Neural cell (in vitro differentiated cells): ENCODE data around the gene RNF213.

Experiments
- EP300 ChIP-seq: fragments of 450-650 bp; conservative IDR thresholded peaks from 2 replicates; pipeline ENCODE4 v1.6.1; 2014; ENCODE audit warnings: antibody characterized with exemption, mild to moderate bottlenecking, moderate library complexity; ENCODE audit not compliant: poor library complexity, severe bottlenecking
- EZH2 ChIP-seq: fragments of 200-600, 300-800 bp; shearing (Covaris generic), sonication (generic); IDR thresholded peaks from 2 replicates; pipeline ENCODE4 v1.6.1; 2014; ENCODE audit warnings: antibody characterized with exemption, low read length, borderline replicate concordance, mild to moderate bottlenecking; ENCODE audit not compliant: insufficient read depth, poor library complexity, severe bottlenecking
- MXI1 ChIP-seq: fragments of 450-650 bp; conservative IDR thresholded peaks from 2 replicates; pipeline ENCODE4 v1.6.1; 2014; ENCODE audit warnings: antibody characterized with exemption, mild to moderate bottlenecking; ENCODE audit not compliant: poor library complexity, severe bottlenecking
- POLR2AphosphoS5 ChIP-seq: IDR thresholded peaks from 2 replicates; pipeline ENCODE4 v1.6.1; 2012
- RAD21 ChIP-seq: fragments of 450-650 bp; conservative IDR thresholded peaks from 2 replicates; pipeline ENCODE4 v1.6.1; 2014; ENCODE audit warnings: antibody characterized with exemption, mild to moderate bottlenecking, moderate library complexity
- REST ChIP-seq: IDR thresholded peaks from 2 replicates; pipeline ENCODE4 v1.6.1; 2012; ENCODE audit warnings: borderline replicate concordance
- TAF1 ChIP-seq: IDR thresholded peaks from 2 replicates; pipeline ENCODE4 v1.6.1; 2012; ENCODE audit warnings: low read depth
- TF ChIP-seq, protein P1 (sequence below): fragments of 450-650 bp; IDR thresholded peaks from 2 replicates; pipeline ENCODE4 v1.5.1; 2014; ENCODE audit warnings: antibody characterized with exemption, mild to moderate bottlenecking, moderate library complexity; ENCODE audit not compliant: poor library complexity, severe bottlenecking

GRCh38 chr17:80320496-80320895, 59.8 kb downstream of the RNF213 start:
- TF ChIP-seq, protein P1, sequence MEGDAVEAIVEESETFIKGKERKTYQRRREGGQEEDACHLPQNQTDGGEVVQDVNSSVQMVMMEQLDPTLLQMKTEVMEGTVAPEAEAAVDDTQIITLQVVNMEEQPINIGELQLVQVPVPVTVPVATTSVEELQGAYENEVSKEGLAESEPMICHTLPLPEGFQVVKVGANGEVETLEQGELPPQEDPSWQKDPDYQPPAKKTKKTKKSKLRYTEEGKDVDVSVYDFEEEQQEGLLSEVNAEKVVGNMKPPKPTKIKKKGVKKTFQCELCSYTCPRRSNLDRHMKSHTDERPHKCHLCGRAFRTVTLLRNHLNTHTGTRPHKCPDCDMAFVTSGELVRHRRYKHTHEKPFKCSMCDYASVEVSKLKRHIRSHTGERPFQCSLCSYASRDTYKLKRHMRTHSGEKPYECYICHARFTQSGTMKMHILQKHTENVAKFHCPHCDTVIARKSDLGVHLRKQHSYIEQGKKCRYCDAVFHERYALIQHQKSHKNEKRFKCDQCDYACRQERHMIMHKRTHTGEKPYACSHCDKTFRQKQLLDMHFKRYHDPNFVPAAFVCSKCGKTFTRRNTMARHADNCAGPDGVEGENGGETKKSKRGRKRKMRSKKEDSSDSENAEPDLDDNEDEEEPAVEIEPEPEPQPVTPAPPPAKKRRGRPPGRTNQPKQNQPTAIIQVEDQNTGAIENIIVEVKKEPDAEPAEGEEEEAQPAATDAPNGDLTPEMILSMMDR, result no peak
- no peak for TF ChIP-seq REST
- TF ChIP-seq RAD21, result no peak
- no peak for TF ChIP-seq EZH2
- TF ChIP-seq POLR2AphosphoS5, result no peak
- no peak for TF ChIP-seq TAF1
- no peak for TF ChIP-seq MXI1
- no peak for TF ChIP-seq EP300
